ENCODE measurements around the gene ITIH1.

DNA sequence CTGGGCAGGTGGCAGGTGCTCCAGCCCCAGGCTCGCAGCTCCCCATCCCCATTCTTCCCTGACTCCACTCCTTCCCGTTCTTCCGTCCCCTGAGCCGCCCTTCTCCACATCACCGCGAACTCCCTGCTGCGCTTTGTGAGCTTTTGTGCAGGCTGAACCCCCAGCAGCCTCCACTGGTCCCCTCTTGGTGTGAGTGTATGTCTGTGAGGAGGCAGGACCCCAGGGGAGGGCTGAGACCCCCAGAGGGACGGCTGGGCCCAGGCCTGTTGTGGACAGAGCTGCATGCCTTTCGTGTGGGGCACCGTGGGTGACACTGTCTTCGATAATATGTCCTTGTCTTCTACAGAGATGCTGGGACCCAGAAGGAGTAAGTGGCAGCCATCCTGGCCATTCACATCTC lies 9.8 kb downstream of the ITIH1 start:
- TF ChIP-seq, protein P1, sequence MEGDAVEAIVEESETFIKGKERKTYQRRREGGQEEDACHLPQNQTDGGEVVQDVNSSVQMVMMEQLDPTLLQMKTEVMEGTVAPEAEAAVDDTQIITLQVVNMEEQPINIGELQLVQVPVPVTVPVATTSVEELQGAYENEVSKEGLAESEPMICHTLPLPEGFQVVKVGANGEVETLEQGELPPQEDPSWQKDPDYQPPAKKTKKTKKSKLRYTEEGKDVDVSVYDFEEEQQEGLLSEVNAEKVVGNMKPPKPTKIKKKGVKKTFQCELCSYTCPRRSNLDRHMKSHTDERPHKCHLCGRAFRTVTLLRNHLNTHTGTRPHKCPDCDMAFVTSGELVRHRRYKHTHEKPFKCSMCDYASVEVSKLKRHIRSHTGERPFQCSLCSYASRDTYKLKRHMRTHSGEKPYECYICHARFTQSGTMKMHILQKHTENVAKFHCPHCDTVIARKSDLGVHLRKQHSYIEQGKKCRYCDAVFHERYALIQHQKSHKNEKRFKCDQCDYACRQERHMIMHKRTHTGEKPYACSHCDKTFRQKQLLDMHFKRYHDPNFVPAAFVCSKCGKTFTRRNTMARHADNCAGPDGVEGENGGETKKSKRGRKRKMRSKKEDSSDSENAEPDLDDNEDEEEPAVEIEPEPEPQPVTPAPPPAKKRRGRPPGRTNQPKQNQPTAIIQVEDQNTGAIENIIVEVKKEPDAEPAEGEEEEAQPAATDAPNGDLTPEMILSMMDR (IDR thresholded peaks at IDR 0.05; ENCODE audit: poor library complexity, severe bottlenecking) = no peak
- TF ChIP-seq EZH2 (IDR thresholded peaks at IDR 0.05; ENCODE audit: borderline replicate concordance, insufficient read depth, low read length, poor library complexity, severe bottlenecking) = no peak
- TF ChIP-seq SMC3 (conservative IDR thresholded peaks at IDR 0.05; ENCODE audit: poor library complexity) = no peak
- TF ChIP-seq, protein P2, sequence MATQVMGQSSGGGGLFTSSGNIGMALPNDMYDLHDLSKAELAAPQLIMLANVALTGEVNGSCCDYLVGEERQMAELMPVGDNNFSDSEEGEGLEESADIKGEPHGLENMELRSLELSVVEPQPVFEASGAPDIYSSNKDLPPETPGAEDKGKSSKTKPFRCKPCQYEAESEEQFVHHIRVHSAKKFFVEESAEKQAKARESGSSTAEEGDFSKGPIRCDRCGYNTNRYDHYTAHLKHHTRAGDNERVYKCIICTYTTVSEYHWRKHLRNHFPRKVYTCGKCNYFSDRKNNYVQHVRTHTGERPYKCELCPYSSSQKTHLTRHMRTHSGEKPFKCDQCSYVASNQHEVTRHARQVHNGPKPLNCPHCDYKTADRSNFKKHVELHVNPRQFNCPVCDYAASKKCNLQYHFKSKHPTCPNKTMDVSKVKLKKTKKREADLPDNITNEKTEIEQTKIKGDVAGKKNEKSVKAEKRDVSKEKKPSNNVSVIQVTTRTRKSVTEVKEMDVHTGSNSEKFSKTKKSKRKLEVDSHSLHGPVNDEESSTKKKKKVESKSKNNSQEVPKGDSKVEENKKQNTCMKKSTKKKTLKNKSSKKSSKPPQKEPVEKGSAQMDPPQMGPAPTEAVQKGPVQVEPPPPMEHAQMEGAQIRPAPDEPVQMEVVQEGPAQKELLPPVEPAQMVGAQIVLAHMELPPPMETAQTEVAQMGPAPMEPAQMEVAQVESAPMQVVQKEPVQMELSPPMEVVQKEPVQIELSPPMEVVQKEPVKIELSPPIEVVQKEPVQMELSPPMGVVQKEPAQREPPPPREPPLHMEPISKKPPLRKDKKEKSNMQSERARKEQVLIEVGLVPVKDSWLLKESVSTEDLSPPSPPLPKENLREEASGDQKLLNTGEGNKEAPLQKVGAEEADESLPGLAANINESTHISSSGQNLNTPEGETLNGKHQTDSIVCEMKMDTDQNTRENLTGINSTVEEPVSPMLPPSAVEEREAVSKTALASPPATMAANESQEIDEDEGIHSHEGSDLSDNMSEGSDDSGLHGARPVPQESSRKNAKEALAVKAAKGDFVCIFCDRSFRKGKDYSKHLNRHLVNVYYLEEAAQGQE (IDR thresholded peaks at IDR 0.05; ENCODE audit: borderline replicate concordance) = no peak
